CD4-positive, alpha-beta T cell (primary cell): Measurements from ENCODE around the gene PIK3AP1. TPM values are rescaled to one million over a fixed set of nuclear protein-coding genes. Genes with fewer than 3 reads are reported as not detected.

Experiments
- ATAC-seq: fragments of 200-7000 bp; cut with Tn5 transposase; one replicate; pipeline ENCODE4 v1.10.0; 2022; ENCODE audit warnings: mild to moderate bottlenecking; ENCODE audit not compliant: poor library complexity
- CTCF ChIA-PET: fragments of 350-600 bp; sonication (Branson Sonifier 250); formaldehyde crosslinking; loops from one replicate; lab custom pipeline; 2021; ENCODE audit warnings: antibody characterized with exemption, inconsistent platforms; lab: Charles Lee
- POLR2A ChIA-PET: fragments of 350-600 bp; sonication (Branson Sonifier 250); formaldehyde crosslinking; loops from one replicate; lab custom pipeline; 2021; ENCODE audit warnings: antibody characterized with exemption, inconsistent platforms; lab: Charles Lee
- DNase-seq, 14 experiments: peaks; one replicate each; pipeline ENCODE4 v3.0.0-alpha.2; 2013 to 2020; ENCODE audit warnings: mixed read lengths in 2 of 14
- H3K27ac ChIP-seq, 2 donors: one replicate each; pipeline versions ENCODE4 v1.5.1 to v1.7.0; 2013; ENCODE audit warnings: low read length in 2 of 2, low read depth in 1 of 2, mild to moderate bottlenecking in 1 of 2
- H3K27me3 ChIP-seq, 2 experiments: 1 replicate in 1 of 2; 2 replicates in 1 of 2; pipeline versions ENCODE4 v1.6.1 to v1.7.0; 2013; ENCODE audit warnings: low read length in 2 of 2, control low read depth in 1 of 2, mild to moderate bottlenecking in 1 of 2, moderate library complexity in 1 of 2; ENCODE audit not compliant: insufficient read depth in 2 of 2, control insufficient read depth in 1 of 2
- H3K36me3 ChIP-seq: one replicate; pipeline ENCODE4 v1.6.1; 2013; ENCODE audit warnings: low read length, control low read depth; ENCODE audit not compliant: insufficient read depth
- H3K4me1 ChIP-seq: one replicate; pipeline ENCODE4 v1.6.1; 2013; ENCODE audit warnings: low read length, control low read depth; ENCODE audit not compliant: insufficient read depth
- H3K4me3 ChIP-seq: one replicate; pipeline ENCODE4 v1.5.1; 2013; ENCODE audit warnings: mild to moderate bottlenecking, low read length, moderate library complexity
- H3K9me3 ChIP-seq, 2 experiments: 1 replicate in 1 of 2; 2 replicates in 1 of 2; pipeline versions ENCODE4 v1.6.1 to v1.7.0; 2013; ENCODE audit warnings: low read length in 2 of 2, mild to moderate bottlenecking in 2 of 2, control low read depth in 1 of 2, moderate library complexity in 1 of 2; ENCODE audit not compliant: control insufficient read depth in 1 of 2, insufficient read depth in 1 of 2
- H3K27ac Mint-ChIP-seq: one replicate; pipeline ENCODE4 v1.8.0; 2020; ENCODE audit warnings: mixed read lengths
- H3K27me3 Mint-ChIP-seq: one replicate; pipeline ENCODE4 v1.8.0; 2021; ENCODE audit warnings: mixed read lengths
- H3K36me3 Mint-ChIP-seq: one replicate; pipeline ENCODE4 v1.8.0; 2021; ENCODE audit warnings: low read depth, mixed read lengths
- H3K4me1 Mint-ChIP-seq: one replicate; pipeline ENCODE4 v1.8.0; 2021; ENCODE audit warnings: low read depth, mixed read lengths
- H3K4me3 Mint-ChIP-seq: one replicate; pipeline ENCODE4 v1.8.0; 2020; ENCODE audit warnings: mild to moderate bottlenecking, mixed read lengths
- H3K9me3 Mint-ChIP-seq: one replicate; pipeline ENCODE4 v1.8.0; 2020; ENCODE audit warnings: mixed read lengths
- CTCF ChIP-seq: fragments of 200-600 bp; IDR thresholded peaks from one replicate; pipeline ENCODE4 v1.8.0; 2022; ENCODE audit warnings: antibody characterized with exemption, mild to moderate bottlenecking
- intact Hi-C, 2 experiments: fragments of 100-400 bp; cut with DNase I in 1 of 2; cut with micrococcal nuclease in 1 of 2; formaldehyde crosslinking; loops; one replicate each; pipeline versions ENCODE4 v1.15.1 to v1.9.0; 2023 to 2025; cut with DNase I, micrococcal nuclease
- total RNA-seq, 174 experiments: library from RNA in 2 of 174; stranded (reverse) in 2 of 174; gene quantifications; one replicate each; pipeline ENCODE4 v1.2.3 and lab custom pipeline; 2021 to 2026

PIK3AP1 gene
- total RNA-seq, 2 experiments from 2014 or later: 0.58 to 0.59 TPM

- H3K27ac Mint-ChIP-seq: no peak overlapping the region
- POLR2A ChIA-PET: interaction anchor here (1.4 kb wide), 1 partner anchor 11 kb away, joined by 3 read pairs; no protein-coding TSS in a partner anchor
- DNase-seq (no peak), ATAC-seq (no peak)
- H3K27me3 Mint-ChIP-seq: no peaks in the 10 kb centered on the region
- no peaks in the 10 kb centered on the region for H3K9me3 Mint-ChIP-seq
- Histone ChIP-seq H3K9me3 (no peaks in the 10 kb centered on the region), H3K4me1 (no peaks in the 10 kb centered on the region), H3K36me3 (no peaks in the 10 kb centered on the region), H3K27ac (no peak overlapping the region), H3K27me3 (no peaks in the 10 kb centered on the region), H3K4me3 (no peak overlapping the region)
- CTCF ChIA-PET: no interaction called here
- H3K36me3 Mint-ChIP-seq: no peaks in the 10 kb centered on the region
- TF ChIP-seq CTCF: no peak
- intact Hi-C loops: no loop called here
- H3K4me1 Mint-ChIP-seq: no peaks in the 10 kb centered on the region
- H3K4me3 Mint-ChIP-seq: no peak overlapping the region
These were observed 13.9 kb downstream of the PIK3AP1 start for GRCh38 chr10:96706331-96706853.

GRCh38 chr10:96705134-96705533, 15.2 kb downstream of the PIK3AP1 start:
- Mint-ChIP-seq H3K27ac (no peak overlapping the region), H3K27me3 (no peaks in the 10 kb centered on the region), H3K4me1 (no peaks in the 10 kb centered on the region), H3K36me3 (no peaks in the 10 kb centered on the region), H3K4me3 (no peak overlapping the region), H3K9me3 (no peaks in the 10 kb centered on the region)
- DNase-seq (no peak), ATAC-seq (no peak)
- CTCF ChIA-PET: interaction anchor here (0.7 kb wide), 1 partner anchor 11 kb away, joined by 3 read pairs; no protein-coding TSS in a partner anchor
- H3K36me3 ChIP-seq: no peaks in the 10 kb centered on the region
- H3K27ac ChIP-seq: no peak overlapping the region
- TF ChIP-seq CTCF: no peak
- POLR2A ChIA-PET: interaction anchor here (1.4 kb wide), 1 partner anchor 10 kb away, joined by 3 read pairs; no protein-coding TSS in a partner anchor
- no peak overlapping the region for H3K4me3 ChIP-seq
- no peaks in the 10 kb centered on the region for H3K27me3 ChIP-seq
- no peaks in the 10 kb centered on the region for H3K4me1 ChIP-seq
- intact Hi-C loops: no loop called here
- no peaks in the 10 kb centered on the region for H3K9me3 ChIP-seq

GRCh38 chr10:96704563-96704962, 15.8 kb downstream of the PIK3AP1 start:
- Mint-ChIP-seq H3K27ac (no peak overlapping the region), H3K27me3 (no peaks in the 10 kb centered on the region), H3K9me3 (no peaks in the 10 kb centered on the region), H3K4me1 (no peaks in the 10 kb centered on the region), H3K4me3 (no peak overlapping the region), H3K36me3 (no peaks in the 10 kb centered on the region)
- no peaks in the 10 kb centered on the region for H3K36me3 ChIP-seq
- no peak overlapping the region for H3K4me3 ChIP-seq
- no peak for TF ChIP-seq CTCF
- H3K9me3 ChIP-seq: no peaks in the 10 kb centered on the region
- ChIA-PET POLR2A (no interaction called here), CTCF (no interaction called here)
- H3K27me3 ChIP-seq: no peaks in the 10 kb centered on the region
- no peak overlapping the region for H3K27ac ChIP-seq
- intact Hi-C loops: no loop called here
- DNase-seq (no peak), ATAC-seq (no peak)
- no peaks in the 10 kb centered on the region for H3K4me1 ChIP-seq
